ENCODE results near the gene FER.
"Not testable (repeated sequence)": the region's sequence is repeated elsewhere in the genome, so short reads cannot be mapped to it uniquely, and the experiment has no call there.

The FER gene

DNA sequence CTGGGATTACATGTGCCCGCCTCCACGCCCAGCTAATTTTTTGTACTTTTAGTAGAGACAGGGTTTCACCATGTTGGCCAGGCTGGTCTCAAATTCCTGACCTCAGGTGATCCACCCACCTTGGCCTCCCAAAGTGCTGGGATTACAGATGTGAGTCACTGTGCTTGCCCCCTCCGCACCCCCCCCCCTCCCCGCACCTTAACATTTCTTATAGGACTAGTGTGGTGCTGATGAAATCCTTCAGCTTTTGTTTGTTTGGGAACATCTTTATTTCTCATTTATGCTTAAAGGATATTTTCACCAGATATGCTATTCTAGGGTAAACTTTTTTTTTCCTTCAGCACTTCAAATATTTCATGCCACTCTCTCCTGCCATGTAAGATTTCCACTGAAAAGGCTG, 46.7 kb downstream of the FER start:
- not testable (repeated sequence) for H3K27ac ChIP-seq; DNase-seq (ENCODE audit: low read depth, low spot score)

DNA sequence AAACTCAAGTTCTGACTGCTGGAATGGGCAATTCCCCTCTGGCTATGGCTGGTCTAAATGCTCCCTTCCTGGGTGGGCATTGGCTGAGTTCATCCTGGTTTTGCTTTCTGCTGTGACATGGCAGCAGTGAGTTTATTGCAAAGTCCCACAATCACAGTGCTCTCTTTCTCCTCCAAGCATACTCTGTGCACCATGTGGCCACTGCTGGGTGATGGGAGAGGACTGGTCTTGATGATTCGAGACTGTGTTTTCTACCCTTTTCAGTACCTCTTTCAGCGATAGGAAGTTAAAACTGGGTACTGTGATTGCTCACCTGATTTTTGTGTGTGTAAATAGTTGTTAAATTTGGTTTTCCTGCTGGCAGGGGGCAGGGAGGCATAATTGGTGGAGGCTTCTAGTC, 49.7 kb downstream of the FER start:
- H3K27ac ChIP-seq = peak overlapping the region; percentile 55
- DNase-seq (ENCODE audit: low read depth, low spot score) = no peak

DNA sequence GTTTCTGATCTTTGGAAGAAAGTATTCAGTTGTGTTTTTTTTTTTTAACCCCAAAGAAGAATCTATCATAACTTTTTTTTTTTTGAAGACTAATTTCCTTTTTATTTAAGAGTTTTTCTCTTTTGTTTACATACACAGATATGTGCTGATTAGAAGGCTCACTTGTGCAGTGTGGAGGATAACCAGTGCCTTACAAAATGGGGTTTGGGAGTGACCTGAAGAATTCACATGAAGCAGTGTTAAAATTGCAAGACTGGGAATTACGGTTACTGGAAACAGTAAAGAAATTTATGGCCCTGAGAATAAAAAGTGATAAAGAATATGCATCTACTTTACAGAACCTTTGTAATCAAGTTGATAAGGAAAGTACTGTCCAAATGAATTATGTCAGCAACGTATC, 50.3 kb downstream of the FER start:
- peak overlapping the region; percentile 55 for H3K27ac ChIP-seq
- no peak for DNase-seq (ENCODE audit: low read depth, low spot score)

DNA sequence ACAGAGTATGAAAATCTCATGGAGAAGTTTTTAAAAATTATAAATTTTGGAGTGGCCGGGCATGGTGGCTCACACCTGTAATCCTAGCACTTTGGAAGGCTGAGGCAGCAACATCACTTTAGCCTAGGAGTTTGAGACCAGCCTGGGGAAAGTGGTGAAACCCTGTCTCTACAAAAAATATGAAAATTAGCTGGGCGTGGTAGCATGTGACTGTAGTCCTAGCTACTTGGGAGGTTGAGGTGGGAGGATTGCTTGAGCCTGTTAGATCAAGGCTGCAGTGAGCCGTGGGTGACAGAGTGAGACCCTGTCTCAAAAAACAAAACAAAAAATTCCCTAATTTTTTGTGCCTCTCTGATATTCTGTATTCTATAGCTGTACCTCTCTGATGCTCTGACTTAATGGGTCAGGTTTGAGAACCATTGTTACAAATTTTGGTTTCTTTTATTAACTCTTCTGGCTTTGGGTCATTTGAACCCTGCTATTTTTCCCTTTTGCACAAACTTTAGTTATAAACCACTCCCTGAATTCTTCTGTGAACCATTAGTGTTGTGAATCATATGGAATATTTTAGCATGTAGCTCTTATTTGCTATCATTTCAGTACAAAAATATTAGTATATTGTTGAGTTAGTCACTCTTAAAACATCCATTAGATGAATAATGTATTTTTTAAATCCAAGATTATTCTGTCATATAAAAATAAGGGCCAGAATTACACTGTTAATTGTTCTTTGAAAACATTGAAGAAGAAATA, 51.0 kb downstream of the FER start:
- H3K27ac ChIP-seq = peak overlapping the region; percentile 55
- DNase-seq (ENCODE audit: low read depth, low spot score) = no peak

DNA sequence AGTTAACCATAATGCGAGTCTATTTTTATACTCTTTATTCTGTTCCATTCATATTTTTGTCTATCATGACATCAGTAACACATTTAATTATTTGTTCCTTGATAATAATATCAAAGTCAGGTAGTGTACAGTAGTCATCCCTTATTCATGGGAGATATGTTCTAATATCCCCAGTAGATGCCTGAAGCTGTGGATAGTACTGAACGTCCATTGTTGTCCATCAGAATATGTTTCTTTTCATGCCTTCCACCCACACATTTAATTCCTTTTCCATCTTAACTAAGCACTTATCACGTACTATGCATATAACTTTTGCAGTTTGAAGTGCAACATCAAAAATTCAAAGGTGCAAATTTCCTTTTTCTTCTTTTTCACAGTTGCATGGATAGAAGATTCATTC, 53.6 kb downstream of the FER start:
- H3K27ac ChIP-seq = peak overlapping the region; percentile 85
- DNase-seq (ENCODE audit: low read depth, low spot score) = no peak

DNA sequence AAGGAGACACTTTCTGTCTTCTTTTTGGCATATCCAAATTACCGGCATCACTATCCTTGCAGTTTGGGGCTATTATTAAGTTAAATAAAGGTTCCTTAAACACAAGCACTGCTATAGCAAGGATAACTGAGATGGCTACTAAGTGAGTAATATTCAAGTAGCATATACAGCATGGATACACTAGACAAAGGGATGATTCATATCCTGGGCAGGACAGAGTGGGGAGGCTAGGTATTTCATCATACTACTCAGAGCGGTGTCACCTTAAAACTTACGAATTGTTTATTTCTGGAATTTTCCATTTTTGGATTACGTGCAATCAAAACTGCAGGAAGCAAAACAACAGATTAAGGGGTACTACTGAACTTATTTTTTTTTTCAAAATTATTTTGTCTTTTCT, 54.1 kb downstream of the FER start:
- DNase-seq (ENCODE audit: low read depth, low spot score) = peak; percentile 71
- peak overlapping the region; percentile 85 for H3K27ac ChIP-seq

DNA sequence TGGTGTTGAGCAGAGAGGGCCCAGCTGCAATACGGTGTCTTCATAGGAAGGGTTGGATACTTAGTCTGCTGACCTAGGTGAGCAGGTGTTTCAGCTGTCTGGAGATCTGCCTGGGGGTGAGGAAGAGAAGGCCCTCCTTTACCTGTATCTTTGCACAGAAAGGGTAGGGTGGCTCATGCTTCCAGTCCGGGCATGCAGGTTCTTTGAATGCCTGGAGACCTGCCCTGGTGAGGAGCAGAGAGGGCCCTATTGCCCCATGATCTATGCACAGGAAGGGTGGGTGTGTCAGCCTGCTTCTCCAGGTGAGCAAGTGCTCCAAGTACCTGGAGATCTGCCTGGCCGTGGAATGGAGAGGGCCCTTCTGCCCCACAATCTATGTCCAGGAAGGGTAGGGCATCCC, 63.0 kb downstream of the FER start:
- no peak overlapping the region for H3K27ac ChIP-seq
- no peak for DNase-seq (ENCODE audit: low read depth, low spot score)

DNA sequence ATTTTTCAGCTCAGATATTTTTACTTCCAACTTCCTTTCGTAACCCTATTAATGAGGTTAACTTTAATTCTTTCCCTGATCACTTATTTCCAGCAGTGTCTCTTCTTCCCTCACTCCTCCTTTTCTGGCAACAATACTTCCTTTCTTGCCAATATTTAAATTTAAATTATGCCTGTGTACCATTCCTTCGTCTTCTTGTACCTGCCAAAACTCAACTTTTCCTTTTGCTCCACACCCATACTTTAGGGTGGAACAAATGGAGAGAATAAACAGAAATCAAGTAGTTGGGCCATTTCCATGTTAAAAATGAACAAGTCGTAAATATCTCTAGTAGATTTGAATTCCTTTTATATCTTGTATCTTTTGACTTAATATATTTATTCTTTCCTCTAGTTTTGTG, 66.0 kb downstream of the FER start:
- no peak for DNase-seq (ENCODE audit: low read depth, low spot score)
- no peak overlapping the region for H3K27ac ChIP-seq

DNA sequence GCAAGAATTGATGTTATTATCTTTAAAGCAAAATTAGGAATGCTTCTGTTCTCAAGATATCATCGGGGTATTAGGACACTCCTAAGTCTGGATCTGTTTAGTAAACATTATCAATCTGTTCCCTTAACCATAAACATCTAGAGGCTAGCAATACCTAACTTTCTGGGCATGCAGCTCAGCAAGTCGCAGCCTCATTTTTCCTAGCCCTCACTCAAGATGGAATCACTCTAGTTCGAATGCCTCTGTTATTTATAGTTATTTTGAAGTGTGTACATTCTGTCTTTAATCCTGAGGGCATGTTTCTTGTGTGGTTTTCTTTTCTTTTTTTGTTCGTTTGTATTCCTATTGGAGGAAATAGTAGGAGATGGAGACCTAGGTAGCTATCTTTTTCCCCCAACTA, 66.9 kb downstream of the FER start:
- no peak for DNase-seq (ENCODE audit: low read depth, low spot score)
- no peak overlapping the region for H3K27ac ChIP-seq

DNA sequence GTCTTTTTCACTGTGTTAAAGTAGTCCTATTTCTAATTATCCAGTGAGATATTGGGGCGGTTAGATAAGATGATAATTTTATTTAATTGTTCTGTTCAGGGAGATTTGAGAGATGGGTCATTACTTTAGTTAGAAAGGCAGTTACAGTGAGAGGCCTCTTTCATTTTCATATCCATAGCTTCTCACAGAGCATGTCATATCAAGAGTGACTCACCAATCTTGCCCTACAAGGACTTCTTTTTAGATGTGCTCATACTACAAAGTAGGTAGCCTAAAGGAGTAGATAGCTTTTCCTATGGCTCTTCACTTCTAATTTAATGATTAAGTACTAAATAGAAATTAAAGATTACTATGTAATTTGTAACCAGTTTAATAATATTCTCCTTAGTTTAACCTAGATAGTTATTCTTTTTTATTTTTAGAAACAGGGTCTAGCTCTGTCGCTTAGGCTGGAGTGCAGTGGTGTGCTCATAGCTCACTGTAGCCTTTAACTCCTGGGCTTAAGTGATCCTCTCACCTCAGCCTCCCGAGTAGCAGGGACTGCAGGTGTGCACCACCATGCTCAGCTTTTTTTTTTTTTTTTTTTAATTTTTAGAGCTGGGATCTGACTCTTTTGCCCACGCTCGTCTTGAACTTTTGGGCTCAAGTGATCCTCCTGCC, 71.0 kb downstream of the FER start:
- H3K27ac ChIP-seq = no peak overlapping the region
- DNase-seq (ENCODE audit: low read depth, low spot score) = peak; percentile 26

DNA sequence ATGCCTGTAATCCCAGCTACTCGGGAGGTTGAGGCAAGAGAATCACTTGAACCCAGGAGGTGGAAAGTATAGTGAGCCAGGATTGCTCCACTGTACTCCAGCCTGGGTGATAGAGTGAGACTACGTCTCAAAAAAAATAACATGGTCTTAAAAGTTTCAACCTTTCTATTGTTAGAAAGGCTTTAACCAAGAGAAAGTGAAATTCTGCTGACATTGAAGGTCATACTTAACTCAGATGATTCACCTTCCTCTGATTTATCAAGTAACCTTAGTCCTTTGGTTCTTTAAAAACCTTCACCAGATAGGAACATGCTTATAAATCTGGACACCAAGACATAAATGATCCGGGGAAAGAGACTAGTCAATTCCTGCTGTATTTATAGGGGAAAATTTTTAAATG, 73.3 kb downstream of the FER start:
- H3K27ac ChIP-seq = no peak overlapping the region
- DNase-seq (ENCODE audit: low read depth, low spot score) = no peak

DNA sequence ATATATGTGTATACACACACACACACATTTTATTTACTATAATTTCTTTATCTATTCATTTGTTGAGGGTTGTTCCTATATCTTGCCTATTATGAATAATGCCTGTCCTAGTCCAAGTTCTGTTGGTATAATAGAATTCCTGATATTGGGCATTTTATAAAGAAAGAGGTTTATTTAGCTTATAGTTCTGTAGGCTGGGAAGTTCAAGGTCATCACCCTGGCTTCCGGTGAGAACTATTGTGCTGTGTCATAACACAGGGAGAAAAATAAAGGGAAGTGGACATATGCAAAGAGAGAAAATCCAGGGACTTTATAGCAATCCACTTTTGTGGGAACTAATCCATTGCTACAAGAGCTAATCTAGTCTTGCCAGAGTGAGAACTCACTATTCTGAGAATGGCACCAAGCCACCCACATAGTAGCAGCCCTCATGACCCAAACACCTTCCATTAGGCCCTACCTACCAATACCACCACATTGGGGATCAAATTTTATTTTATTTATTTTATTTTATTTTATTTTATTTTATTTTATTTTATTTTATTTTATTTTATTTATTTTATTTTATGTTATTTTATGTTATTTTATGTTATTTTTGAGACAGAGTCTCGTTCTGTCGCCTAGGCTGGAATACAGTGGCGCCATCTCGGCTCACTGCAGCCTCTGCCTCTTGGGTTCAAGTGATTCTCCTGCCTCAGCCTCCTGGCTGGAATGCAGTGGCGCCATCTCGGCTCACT, 74.7 kb downstream of the FER start:
- no peak for DNase-seq (ENCODE audit: low read depth, low spot score)
- no peak overlapping the region for H3K27ac ChIP-seq

DNA sequence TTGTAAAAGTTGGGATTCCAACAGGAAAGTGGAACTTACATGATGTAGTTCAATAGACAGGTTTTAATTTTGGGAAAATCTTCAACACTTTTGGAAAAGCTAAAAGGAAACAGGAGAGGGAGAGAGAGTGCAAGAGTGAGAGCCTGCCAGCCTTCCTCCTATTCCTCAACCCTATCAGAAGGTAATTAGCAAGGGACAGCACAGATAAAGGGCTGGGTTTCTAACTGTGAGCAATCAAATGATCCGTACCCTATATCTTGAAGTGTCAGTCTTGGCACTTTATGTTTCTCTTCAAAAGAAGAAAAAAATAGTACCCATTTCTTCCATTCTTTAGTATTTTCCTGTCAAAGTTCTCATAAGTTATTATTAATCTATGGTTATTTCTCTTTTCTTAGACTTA, 79.4 kb downstream of the FER start:
- no peak for DNase-seq (ENCODE audit: low read depth, low spot score)
- H3K27ac ChIP-seq = no peak overlapping the region

DNA sequence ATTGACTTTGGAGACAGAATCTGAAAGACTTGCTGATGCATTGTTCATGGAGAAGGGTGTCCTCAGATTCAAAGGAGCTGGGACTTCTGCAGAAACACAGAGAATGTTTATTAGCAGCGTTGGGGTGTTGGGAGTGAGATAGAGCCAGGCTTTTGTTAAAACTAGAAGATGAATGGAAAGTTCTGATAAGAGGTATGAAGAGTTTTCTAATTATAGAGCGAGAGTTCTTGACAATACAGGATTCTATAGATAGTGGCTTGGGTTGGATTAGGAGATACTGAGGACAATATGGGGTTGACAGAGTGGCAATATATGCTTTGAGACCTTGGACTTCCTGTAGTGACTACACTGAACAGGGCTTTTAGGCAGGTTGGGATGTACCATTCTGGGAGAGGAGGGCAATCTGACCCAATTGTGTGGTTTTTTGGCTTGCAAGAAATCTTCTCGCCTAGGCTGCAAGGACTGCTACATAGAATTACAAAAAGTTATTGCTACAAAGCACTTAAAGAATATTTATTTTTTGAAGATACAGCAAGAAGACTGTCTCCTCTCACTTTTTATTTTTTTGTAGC, 83.1 kb downstream of the FER start:
- no peak for DNase-seq (ENCODE audit: low read depth, low spot score)
- no peak overlapping the region for H3K27ac ChIP-seq

DNA sequence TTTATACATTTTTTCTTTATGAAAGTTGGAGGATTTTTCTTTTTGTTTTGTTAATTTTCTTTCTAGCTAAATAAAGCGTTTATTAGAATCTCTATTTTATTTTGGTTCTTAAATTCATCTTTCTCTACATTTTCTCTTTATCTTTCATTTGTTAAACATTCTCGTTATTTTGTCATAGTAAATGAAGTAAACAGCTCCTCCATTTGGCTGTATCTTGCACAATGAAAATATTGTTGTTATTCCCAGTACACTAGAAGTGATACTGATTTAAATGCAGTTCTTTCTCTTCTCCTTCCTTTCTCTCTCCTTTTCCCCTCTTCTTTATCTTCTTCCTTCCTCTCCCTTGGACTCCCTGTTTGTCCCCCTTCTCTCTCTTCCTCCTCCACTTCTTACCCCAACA, 88.8 kb downstream of the FER start:
- DNase-seq (ENCODE audit: low read depth, low spot score) = no peak
- H3K27ac ChIP-seq = no peak overlapping the region

DNA sequence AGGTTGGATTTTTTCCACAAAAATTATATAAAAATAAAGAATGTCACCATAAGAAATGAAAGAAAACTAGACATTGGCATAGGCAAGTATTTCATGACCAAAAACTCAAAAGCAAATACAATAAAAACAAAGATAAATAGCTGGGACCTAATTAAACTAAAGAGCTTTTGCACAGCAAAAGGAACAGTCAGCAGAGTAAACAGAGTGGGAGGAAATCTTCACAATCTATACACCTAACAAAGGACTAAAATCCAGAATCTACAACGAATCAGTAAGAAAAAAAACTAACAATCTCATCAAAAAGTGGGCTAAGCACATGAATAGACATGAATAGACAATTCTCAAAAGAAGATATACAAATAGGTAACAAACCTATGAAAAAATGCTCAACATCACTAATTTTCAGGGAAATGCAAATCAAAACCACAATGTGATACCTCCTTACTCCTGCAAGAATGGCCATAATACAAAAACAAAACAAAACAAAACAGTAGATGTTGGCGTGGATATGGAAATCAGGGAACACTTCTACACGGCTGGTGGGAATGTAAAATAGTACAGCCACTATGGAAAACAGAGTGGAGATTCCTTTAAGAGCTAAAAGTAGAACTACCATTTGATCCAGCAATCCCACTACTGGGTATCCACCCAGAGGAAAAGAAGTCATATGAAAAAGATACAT, 94.7 kb downstream of the FER start:
- not testable (repeated sequence) for DNase-seq (ENCODE audit: low read depth, low spot score); H3K27ac ChIP-seq

DNA sequence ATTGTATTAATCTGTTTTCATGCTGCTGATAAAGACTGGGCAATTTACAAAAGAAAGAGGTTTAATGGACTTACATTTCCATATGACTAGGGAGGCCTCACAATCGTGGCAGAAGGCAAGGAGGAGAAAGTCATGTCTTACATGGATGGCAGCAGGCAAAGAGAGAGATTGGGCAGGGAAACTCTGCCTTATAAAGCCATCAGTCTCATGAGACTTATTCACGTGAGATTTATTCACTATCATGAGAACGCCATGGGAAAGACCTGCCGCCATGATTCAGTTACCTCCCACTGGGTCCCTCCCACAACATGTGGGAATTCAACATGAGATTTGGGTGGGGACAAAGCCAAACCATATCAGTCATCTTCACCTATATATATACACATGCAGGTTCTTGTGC, 103.4 kb downstream of the FER start:
- not testable (repeated sequence) for H3K27ac ChIP-seq; DNase-seq (ENCODE audit: low read depth, low spot score)

DNA sequence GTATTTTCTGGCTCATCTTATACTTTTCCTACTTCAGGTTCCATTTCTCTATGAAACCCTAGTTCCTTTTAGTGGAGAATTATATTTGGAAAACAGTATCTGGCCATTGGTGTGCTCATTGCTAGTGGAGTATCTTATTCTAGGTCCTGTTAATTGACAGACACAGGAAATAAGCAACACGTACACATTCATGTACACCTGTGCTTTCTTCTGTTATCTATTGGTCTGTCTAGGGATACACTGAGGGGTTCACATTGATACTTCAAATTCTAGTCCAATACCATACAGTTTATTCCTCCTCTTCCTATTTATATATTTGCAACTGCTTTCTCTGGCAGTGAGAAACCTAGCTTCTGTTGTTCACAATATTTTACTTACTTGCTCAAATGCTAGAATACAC, 110.2 kb downstream of the FER start:
- DNase-seq (ENCODE audit: low read depth, low spot score) = no peak
- no peak overlapping the region for H3K27ac ChIP-seq

DNA sequence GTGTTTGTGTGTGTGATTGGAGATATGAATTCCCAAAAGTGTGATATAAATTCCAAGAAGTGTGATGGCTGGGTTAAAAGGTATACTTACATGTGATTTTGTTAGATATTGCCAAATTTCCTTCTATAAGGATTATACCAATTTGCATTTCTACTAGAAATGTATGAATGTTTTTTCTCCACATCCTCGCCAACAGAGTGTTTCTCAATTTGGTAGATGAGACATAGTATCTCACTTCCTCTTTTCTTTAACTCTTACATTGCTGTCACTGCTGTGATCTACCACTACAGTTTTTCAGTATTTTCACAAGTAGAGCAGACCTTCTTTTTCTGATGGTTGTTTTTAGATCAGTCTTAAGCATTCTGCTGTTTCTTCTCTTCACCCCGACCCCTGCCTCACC, 111.3 kb downstream of the FER start:
- no peak overlapping the region for H3K27ac ChIP-seq
- DNase-seq (ENCODE audit: low read depth, low spot score) = no peak

DNA sequence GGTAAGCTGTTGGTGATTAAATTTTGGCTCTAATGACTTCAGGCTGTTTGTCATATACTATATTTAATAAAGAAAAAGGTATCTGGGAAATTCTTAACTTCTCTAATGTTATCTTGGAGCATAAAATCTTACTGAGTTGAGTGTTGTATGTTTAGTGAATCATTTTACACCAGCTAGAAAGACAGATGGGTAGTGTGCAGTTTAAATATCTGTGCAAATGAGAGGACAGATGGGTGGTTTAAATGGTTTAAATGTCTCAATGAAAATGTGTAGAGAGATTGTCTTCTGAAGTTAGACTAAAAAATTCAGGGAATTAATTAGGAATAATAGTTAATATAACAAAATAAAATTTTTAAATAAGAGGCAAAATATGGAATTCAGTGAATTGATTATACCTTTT, 114.5 kb downstream of the FER start:
- no peak for DNase-seq (ENCODE audit: low read depth, low spot score)
- H3K27ac ChIP-seq = no peak overlapping the region

DNA sequence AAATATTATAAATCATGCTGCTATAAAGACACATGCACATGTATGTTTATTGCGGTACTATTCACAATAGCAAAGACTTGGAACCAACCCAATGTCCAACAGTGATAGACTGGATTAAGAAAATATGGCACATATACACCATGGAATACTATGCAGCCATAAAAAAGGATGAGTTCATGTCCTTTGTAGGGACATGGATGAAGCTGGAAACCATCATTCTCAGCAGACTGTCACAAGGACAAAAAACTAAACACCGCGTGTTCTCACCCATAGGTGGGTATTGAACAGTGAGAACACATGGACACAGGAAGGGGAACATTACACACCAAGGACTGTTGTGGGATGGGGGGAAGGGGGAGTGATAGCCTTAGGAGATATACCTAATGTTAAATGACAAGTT, 118.4 kb downstream of the FER start:
- DNase-seq (ENCODE audit: low read depth, low spot score); H3K27ac ChIP-seq: not testable (repeated sequence)
